GM21381 (cell line): Measurements from ENCODE around the gene MPL.

Source experiments
- ATAC-seq: cut with Tn5 transposase; IDR thresholded peaks from one replicate; pipeline ENCODE4 v1.9.1; 2021; ENCODE audit warnings: mild to moderate bottlenecking, moderate library complexity; ENCODE audit not compliant: unreplicated experiment

The MPL gene

DNA sequence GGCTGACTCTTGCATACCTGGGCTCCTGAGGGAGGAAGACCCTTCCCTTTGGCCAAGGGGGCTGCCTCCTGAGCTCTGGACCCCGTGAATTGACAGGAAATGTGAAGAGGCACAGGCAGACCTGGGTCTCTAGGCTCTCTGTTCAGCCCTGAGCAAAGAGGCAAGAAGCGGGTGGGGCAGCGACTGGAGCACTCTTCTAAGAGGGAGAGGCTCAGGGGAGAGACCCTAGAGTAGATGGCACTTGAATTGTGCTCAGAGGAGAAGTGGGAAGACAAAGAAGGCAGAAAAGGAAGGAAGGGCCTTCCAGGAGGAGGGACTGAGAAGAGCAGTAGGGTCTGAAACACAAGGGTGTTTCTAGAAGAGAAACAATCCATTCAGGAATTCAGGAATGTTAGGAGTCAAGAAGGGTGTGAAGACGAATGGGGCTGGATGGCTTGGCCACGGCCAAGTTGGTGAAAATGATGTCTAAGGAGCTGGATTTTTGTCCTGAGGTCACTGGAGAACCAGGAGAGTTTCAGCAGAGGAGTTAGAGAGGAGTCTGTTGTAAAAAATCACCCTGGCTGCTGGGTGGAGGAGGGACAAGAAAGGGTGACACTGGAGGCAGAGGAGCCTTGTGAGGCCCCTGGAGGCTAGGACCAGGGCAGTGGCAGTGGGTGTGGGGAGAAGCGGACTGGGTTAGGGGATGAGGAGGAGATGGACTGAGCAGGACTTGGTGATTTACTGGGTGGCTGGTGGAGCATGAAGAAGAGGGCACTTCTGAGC, 31.5 kb upstream of the MPL start:
- no peak for ATAC-seq

DNA sequence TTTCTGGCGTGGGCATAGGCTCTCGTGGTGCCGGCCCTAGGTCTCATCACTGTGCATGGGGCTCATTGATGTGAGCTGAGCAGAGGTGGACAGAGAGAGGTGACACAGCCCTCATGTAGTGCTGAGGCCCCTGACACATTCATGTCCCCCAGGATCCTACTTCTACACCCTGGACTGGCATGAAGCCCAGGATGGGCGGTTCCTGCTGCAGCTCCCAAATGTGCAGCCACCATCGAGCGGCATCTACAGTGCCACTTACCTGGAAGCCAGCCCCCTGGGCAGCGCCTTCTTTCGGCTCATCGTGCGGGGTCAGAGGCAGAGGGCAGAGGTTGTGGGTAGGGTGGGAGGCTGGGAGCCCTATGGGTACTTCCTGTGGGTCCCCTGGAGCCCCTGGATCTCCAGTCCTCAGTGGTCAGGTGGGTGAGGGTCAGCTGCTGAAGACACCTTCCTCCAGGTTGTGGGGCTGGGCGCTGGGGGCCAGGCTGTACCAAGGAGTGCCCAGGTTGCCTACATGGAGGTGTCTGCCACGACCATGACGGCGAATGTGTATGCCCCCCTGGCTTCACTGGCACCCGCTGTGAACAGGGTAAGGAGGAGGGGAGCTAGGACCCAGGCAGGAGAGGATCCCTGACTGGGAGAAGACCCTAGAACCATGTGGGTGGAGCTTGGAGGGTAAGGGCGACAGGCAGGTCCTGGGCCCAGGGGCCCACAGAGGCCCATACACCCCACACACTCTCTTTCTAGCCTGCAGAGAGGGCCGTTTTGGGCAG, 30.7 kb upstream of the MPL start:
- ATAC-seq: no peak

DNA sequence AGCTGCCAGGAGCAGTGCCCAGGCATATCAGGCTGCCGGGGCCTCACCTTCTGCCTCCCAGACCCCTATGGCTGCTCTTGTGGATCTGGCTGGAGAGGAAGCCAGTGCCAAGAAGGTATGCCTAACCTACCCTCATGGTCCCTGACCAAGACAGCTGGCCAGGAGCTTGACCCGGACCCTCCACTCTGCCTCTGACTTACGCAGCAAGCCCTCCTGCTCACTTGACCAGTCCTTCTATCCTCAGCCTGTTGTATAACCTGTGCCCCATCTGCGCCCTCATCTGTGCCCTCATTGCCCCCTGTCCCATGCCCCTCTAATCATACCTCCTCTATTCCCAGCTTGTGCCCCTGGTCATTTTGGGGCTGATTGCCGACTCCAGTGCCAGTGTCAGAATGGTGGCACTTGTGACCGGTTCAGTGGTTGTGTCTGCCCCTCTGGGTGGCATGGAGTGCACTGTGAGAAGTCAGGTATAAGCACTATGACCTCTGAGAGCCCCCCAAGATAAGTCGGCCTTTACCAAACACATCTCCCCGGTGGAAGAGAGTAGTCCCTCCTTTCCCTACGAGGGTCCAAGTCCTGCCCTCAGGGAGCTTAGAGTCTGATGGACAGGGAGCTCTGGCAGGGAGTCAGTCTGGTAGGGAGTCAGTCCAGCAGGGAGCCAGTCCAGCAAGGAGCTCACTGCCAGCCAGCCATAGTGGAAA, 30.0 kb upstream of the MPL start:
- ATAC-seq: no peak

DNA sequence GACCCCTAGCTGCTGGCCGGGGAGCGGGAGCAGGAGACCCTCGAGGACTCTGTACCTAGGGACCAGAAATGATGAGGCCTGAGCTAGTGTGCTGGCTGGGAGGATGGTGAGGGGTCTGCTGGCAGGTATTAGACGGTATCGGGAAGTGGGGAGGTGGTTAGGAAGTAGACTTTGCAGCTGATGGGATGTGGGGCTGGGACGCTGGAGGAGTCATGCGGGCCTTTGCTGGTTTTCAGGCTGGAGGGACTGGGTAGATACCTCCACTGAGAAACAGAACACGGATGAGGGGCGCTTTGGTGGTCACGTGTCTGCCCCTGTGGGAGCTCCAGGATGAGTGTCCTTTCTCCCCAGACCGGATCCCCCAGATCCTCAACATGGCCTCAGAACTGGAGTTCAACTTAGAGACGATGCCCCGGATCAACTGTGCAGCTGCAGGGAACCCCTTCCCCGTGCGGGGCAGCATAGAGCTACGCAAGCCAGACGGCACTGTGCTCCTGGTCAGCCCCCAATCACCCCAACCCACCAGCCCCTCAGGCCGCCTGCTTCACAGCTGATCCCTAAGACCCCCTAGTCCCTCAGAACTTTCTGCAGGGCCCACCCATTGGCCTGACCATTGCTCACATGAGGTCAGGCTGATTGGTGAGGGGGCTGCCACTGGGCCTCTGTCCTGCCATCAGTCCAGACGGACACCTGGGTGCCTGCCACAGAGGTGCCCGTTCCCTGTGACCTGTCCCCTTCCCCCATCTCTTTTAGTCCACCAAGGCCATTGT, 28.8 kb upstream of the MPL start:
- ATAC-seq: no peak

DNA sequence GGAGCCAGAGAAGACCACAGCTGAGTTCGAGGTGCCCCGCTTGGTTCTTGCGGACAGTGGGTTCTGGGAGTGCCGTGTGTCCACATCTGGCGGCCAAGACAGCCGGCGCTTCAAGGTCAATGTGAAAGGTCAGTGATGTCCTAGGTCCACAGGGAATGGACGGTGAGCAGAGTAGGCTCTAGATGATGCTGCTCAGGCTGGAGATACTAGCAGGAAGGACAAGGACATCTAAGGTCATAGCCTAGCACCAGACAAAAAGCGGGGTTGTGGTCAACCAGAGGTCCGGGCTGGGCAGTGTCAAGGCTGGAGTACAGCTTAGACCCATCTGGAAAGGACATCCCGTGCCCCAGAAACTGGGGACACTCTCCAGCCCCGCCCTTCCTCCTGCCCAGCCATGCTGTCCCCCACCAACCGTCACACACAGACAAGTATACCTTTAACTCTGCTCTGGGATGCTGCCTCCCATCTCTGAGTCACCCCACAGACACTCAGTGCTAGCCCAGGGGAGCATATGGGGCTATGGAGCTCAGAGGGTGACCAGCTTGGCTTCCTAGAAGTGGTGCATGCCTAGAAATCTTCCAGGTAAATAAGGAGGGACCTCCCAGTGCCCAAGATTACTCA, 28.1 kb upstream of the MPL start:
- no peak for ATAC-seq

DNA sequence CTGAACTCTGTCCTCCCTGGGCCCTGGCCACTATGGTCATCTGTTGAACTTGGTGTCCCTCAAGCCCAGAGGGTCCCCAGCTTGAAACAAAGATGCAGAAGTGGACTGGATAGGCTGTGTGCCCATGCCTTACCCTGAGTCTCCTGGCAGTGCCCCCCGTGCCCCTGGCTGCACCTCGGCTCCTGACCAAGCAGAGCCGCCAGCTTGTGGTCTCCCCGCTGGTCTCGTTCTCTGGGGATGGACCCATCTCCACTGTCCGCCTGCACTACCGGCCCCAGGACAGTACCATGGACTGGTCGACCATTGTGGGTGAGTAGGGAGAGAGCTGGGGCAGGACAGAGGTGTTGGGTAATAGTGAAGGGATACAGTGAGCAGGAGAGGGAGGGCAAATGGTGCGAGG, 26.1 kb upstream of the MPL start:
- no peak for ATAC-seq

DNA sequence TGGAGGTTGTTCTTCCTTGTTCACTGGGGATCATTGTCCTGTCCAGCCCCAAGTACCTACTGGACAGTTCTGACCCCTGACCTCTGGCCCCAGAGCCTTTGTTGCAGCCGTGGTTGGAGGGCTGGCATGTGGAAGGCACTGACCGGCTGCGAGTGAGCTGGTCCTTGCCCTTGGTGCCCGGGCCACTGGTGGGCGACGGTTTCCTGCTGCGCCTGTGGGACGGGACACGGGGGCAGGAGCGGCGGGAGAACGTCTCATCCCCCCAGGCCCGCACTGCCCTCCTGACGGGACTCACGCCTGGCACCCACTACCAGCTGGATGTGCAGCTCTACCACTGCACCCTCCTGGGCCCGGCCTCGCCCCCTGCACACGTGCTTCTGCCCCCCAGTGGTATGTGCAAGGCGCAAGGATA, 25.4 kb upstream of the MPL start:
- no peak for ATAC-seq

DNA sequence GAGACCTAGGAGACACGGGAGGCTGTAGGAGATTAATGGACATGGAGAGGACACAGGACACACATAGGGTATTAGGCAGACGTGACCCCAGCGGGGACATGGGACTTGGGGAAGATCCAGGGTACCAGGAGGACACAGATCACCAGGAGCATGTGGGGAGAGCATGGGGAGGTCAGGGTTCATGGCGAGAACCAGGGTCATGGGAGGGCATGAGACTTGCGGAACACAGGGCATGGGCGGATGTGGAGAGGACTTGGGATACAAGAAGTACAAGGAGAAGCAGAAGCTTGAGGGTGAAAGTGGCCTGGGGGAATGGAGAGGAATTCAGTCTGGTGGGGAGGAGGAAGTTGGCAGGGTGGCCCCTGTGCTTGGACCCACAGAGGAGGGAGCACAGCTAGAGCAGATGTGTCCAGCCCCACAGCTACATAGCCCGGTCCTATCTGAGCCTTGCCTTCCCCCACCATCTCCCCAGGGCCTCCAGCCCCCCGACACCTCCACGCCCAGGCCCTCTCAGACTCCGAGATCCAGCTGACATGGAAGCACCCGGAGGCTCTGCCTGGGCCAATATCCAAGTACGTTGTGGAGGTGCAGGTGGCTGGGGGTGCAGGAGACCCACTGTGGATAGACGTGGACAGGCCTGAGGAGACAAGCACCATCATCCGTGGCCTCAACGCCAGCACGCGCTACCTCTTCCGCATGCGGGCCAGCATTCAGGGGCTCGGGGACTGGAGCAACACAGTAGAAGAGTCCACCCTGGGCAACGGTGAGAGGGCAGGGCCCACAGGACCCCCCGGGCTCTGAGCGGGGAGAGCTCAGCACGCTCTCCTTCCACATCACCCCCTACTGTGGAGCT, 24.7 kb upstream of the MPL start:
- no peak for ATAC-seq

DNA sequence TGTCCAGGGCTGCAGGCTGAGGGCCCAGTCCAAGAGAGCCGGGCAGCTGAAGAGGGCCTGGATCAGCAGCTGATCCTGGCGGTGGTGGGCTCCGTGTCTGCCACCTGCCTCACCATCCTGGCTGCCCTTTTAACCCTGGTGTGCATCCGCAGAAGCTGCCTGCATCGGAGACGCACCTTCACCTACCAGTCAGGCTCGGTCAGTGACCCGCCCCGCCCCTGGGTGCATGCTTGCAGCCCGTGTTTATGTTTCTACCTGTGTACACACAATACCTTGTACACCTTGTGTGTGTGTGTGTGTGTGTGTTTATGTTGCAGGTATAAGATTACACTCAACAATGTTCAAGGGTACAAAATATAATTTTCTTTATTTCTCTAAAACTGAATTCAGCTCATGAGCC, 23.8 kb upstream of the MPL start:
- no peak for ATAC-seq

DNA sequence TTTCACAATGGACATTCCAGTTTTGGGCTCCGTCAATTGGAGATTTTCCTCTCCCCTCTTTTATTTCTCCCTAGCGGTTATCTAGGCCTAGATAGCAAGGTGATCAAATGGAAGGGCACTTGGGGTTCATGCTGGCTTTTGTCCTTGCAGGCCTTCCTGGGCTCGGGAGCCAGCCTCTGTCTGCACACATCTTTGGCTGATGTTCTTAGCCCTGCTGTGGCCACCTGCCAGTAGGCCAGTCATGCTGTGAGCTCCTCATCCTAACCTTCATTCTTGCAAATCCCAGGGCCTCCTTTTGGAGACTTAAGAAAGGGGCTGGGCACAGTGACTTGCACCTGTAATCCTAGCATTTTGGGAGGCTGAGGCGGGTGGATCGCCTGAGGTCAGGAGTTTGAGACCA, 23.4 kb upstream of the MPL start:
- no peak for ATAC-seq

DNA sequence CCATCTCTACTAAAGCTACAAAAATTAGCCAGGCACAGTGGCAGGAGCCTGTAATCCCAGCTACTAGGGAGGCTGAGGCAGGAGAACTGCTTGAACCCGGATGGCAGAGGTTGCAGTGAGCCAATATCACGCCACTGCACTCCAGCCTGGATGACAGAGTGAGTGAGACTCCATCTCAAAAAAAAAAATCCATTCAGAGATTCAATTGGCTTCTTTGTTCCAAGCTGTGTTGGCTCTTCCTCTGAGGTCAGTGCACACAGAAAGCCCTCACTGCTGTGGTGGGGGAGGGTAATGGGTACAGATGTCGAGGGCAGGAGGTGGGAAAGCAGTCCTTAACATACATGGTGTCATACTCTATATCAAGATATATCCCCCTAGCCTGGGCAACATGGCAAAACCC, 22.1 kb upstream of the MPL start:
- ATAC-seq: no peak

DNA sequence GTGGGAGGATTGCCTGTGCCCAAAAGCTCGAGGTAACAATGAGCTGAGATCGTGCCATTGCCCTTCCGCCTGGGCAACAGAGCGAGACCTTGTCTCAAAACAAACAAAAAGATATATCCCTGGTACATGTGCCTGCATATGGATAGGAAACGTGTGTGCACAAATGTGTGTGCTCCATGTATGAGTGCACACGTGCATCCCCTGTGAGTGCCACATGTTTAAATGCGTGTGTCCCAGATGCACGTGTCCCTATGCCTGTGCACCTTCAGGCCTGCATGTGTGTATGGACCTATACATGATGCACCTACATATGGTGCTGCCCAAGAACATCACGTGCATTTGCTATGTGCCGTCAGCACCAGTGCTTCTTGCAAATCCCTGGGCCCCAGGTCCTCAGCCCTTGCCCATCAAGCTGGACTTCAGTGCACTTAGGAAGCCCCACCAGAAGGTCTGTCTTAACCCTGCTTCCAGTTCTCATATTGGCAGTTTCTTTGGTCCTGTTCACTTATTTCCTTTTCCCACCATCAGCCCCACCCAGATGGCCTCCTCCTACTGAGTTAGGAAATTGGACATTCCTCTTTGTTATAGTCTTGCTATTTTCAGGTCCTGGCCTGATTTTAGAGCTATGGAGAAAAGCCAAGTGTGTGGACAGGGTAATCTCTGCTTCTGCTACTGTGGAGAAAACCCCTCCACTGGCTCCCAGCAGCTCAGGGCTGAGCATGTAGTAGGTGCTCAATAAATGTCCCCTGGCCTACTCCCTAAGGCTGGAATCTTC, 21.5 kb upstream of the MPL start:
- no peak for ATAC-seq

DNA sequence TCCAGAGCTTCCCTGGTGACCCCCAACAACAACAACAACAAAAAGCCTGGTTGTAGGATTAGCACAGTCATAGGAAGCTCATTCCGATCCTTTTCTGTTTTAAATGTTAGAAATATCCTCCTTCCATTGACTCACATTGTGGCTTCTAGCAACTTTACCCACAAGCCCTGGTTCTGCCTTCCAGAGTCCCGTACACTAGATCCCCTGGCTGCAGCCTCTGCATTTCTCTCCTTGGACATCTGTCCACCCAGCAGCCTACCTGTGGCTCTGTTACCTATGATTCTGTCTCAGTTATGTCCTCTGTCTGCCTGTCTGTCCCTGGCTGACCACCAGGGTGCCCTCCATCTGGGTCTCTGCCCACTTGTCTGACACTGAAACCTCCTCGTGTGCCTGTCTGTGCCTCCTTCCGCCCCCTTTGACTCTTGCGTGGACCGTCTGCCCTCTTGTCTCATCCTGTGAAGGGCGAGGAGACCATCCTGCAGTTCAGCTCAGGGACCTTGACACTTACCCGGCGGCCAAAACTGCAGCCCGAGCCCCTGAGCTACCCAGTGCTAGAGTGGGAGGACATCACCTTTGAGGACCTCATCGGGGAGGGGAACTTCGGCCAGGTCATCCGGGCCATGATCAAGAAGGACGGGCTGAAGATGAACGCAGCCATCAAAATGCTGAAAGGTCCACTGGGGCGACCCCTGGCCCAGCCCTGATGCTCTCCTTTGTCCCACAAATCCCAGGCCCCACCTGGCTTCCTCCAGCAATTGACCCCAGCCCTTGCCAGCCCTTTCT, 20.7 kb upstream of the MPL start:
- ATAC-seq: no peak

DNA sequence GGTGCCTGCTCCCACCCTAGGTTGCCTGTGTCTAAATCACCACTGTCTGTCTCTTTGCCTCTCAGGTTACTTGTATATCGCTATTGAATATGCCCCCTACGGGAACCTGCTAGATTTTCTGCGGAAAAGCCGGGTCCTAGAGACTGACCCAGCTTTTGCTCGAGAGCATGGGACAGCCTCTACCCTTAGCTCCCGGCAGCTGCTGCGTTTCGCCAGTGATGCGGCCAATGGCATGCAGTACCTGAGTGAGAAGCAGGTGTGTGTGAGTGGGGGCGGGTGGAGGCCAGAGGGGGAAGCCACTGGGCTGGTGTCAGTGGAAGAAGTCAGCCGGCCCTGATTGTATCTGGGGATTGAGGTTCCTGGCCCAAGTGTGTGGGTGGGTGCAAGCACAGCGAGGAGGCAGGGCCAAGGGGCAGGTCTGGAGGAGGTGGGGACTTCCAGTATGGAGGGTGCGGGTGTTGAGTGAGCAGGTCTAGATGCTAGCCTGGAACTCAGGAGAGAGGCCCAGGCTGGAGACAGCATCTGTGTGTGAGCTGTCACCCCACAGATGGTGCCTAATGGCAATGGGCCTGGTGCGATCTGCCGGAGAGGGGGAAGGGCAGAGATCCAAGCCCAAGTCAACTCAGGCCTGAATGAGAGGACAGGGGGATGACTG, 19.7 kb upstream of the MPL start:
- ATAC-seq: no peak

DNA sequence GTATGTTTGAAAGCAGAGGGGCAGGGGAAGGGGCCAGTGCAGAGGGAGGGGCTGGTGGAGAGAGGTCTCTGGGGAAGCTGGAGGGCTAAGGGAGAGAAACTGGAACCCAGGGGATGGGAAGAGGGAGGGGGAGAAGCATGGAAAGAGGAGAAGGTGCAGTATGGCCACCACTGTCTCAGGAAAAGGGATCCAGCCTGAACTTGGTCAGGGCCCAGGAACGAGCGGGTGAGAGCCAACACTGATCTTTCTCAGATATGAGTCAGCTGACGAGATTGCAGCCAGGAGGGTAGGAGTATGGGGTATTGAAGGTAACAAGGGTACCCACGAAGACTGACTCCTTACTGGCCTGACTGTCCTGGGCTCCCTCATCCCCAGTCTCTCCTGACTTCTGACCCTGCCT, 18.8 kb upstream of the MPL start:
- ATAC-seq: no peak

DNA sequence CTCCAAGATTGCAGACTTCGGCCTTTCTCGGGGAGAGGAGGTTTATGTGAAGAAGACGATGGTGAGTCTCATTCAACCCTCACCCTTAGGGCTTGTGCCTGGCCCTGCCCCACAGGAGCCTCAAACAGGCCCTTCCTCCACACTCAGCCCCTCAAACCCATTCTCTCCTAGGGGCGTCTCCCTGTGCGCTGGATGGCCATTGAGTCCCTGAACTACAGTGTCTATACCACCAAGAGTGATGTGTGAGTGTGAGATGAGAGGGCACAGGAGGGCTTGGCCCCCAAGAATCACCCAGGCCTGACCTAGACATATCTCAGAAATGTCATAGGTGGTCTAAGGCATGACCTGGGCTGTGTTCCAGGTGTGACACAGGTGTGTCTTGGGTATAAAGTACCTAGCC, 18.3 kb upstream of the MPL start:
- ATAC-seq: no peak

DNA sequence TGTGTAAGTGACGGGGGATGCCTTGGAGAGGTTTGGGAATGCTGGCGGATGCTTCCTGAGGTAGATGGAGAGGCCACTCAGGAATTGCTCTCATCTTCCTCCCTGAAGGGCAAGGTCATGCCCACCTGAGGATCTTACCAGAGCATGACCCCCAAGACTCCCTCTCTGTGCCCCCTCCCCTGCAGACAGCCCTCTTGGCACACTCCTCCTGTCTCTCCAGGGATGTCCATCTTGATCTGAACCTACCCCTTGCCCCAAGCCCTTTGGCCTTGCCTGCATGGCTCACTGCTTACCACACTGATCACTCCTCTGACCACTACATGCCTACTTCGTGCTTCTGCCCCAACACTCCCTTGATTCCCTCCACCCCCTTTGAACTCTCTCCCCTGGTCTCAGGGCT, 17.9 kb upstream of the MPL start:
- no peak for ATAC-seq
